ENCODE data around the gene MIB2.
A peak's percentile ranks its signal among the peaks of the same experiment; 100 is the strongest.
"Not testable (repeated sequence)": the region's sequence is repeated elsewhere in the genome, so short reads cannot be mapped to it uniquely, and the experiment has no call there.

MIB2 gene

DNA sequence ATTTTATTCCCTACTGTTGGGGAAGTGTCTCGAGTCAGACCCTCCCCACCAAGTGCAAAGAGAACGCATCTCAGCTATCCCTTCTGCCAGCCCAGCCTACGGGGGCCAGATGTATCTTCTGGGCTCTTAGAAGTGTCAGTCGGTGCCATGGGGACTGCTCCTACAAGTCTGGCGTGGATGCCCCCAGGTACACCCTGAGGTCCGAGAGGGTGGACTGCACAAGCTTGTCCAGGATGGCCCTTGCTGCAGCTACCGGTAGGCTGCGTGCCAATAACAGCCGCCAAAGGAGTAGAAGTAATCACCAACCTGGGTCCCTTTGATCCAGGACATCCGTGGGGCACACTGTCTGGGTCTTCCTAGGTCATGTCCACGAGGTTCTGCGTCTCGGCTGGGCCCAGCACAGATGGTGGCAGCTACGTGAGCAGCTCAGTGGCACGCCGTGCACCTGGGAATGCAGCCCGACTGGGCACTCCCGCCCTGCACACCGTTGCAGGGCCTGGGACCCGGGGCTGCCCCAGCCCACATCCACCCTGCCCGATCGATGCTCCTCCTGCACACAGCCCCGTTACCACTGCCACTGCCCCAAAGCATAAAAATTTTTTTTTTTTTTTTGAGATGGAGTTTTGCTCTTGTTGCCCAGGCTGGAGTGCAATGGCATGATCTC, 31.8 kb upstream of the MIB2 start:
- H3K27me3 ChIP-seq (ENCODE audit: low read depth, low read length) = no peaks in the 10 kb centered on the region
- H3K4me1 ChIP-seq (ENCODE audit: control insufficient read depth in 1 of 2, insufficient read depth in 2 of 2, low read length in 2 of 2) = no peaks in the 10 kb centered on the region
- H3K4me3 ChIP-seq (ENCODE audit: low read depth in 1 of 2, low read length in 2 of 2) = no peak overlapping the region

DNA sequence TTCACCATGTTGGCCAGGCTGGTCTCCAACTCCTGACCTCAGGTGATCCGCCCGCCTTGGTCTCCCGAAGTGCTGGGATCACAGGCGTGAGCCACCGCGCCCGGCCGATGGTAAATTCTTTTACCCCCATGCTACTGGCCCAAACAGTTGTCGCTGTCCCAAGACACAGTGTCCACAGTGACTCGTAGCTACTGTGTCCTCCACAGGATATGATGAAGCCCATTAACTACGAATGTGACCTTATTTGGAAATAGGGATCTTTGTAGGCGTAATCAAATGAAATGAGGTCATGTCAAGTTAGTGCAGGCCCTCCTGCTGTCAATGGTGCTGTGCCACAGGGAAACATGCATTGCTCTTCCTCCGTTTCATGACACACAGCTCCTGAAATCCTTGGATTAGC, 23.8 kb upstream of the MIB2 start:
- H3K36me3 ChIP-seq (ENCODE audit: control insufficient read depth in 1 of 2, insufficient read depth in 2 of 2, low read length in 2 of 2) = no peaks in the 10 kb centered on the region
- H3K4me1 ChIP-seq (ENCODE audit: control insufficient read depth in 1 of 2, insufficient read depth in 2 of 2, low read length in 2 of 2) = no peaks in the 10 kb centered on the region
- peaks cover 4% of the 10 kb centered on the region for H3K27me3 ChIP-seq (ENCODE audit: low read depth, low read length)
- no peaks in the 10 kb centered on the region for H3K9me3 ChIP-seq (ENCODE audit: control insufficient read depth in 1 of 2, low read length in 2 of 2)
- H3K27ac ChIP-seq (ENCODE audit: low read length) = no peak overlapping the region
- no peak overlapping the region for H3K4me3 ChIP-seq (ENCODE audit: low read depth in 1 of 2, low read length in 2 of 2)

More for the DNA sequence above, 31.8 kb upstream of the MIB2 start:
- no peak overlapping the region for H3K27ac ChIP-seq (ENCODE audit: low read length)
- H3K9me3 ChIP-seq (ENCODE audit: control insufficient read depth in 1 of 2, low read length in 2 of 2) = no peaks in the 10 kb centered on the region
- H3K36me3 ChIP-seq (ENCODE audit: control insufficient read depth in 1 of 2, insufficient read depth in 2 of 2, low read length in 2 of 2) = no peaks in the 10 kb centered on the region

DNA sequence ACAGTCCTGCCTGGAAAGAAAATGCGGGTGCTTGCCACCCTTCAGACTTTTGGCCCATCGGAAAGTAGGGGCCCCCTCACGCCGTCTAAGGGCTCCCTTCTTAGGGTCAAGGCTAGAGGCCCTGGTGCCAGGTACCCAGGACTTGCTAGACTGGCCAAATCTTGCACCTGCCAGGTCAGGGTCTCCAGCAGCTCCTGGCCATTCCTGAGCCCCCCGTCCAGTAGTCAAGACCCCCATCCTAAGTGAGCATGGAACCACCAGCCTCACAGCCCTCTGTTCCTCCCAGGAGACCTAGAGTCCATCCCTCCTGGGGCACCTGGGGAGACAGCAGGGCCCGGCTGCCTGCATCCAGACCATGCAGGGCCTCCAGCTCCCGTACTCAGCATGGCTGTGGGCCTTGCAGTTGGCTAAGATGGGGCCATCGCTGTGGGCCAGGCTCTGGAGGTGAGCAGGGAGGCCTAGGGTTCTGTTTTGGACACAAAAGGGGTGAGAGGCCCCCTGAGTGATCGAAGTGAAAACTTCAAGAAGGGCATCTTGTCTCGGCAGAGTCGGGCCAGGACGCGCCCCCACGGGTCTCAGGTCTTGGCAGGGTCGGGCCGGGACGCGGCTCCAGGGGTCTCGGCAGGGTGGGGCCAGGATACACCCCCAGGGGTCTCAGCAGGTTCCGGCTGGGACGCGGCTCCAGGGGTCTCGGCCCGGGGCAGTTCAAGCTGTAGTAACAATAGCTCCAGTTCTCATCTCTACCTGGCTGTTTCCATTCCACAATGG, 21.3 kb upstream of the MIB2 start:
- H3K27me3 ChIP-seq (ENCODE audit: low read depth, low read length) = peaks cover 16% of the 10 kb centered on the region
- no peak overlapping the region for H3K27ac ChIP-seq (ENCODE audit: low read length)
- no peak overlapping the region for H3K4me3 ChIP-seq (ENCODE audit: low read depth in 1 of 2, low read length in 2 of 2)
- H3K4me1 ChIP-seq (ENCODE audit: control insufficient read depth in 1 of 2, insufficient read depth in 2 of 2, low read length in 2 of 2) = peaks cover 0 to 8% of the 10 kb centered on the region in 2 donors
- no peaks in the 10 kb centered on the region for H3K36me3 ChIP-seq (ENCODE audit: control insufficient read depth in 1 of 2, insufficient read depth in 2 of 2, low read length in 2 of 2)
- no peaks in the 10 kb centered on the region for H3K9me3 ChIP-seq (ENCODE audit: control insufficient read depth in 1 of 2, low read length in 2 of 2)

DNA sequence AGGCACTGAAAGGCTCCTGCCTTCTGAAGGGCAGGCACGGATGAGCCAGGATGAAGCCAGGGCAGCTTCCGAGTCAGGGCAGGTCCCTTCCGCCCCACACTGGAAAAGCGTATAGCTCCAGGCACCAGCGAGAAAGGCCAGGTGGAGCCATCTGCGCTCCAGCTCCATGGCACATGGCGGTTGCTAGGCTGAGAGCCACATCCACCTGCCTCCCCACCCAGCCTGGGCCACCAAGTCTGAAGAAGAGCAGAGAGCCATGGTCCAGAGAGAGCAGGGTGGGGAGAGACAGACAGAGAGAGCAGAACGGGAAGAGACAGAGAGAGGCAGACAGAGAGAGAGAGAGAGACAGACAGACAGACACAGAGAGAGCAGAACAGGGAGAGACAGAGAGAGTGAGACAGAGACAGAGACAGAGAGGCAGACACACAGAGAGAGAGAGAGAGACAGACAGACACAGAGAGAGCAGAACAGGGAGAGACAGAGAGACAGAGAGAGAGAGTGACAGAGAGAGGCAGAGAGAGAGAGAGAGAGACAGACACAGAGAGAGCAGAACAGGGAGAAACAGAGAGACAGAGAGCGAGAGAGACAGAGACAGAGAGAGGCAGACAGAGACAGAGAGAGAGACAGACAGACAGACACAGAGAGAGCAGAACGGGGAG, 20.6 kb upstream of the MIB2 start:
- peaks cover 0 to 14% of the 10 kb centered on the region in 2 donors for H3K4me1 ChIP-seq (ENCODE audit: control insufficient read depth in 1 of 2, insufficient read depth in 2 of 2, low read length in 2 of 2)
- H3K36me3 ChIP-seq (ENCODE audit: control insufficient read depth in 1 of 2, insufficient read depth in 2 of 2, low read length in 2 of 2) = no peaks in the 10 kb centered on the region
- H3K27me3 ChIP-seq (ENCODE audit: low read depth, low read length) = peaks cover 17% of the 10 kb centered on the region
- H3K9me3 ChIP-seq (ENCODE audit: control insufficient read depth in 1 of 2, low read length in 2 of 2) = no peaks in the 10 kb centered on the region
- H3K4me3 ChIP-seq (ENCODE audit: low read depth in 1 of 2, low read length in 2 of 2) = no peak overlapping the region
- no peak overlapping the region for H3K27ac ChIP-seq (ENCODE audit: low read length)

DNA sequence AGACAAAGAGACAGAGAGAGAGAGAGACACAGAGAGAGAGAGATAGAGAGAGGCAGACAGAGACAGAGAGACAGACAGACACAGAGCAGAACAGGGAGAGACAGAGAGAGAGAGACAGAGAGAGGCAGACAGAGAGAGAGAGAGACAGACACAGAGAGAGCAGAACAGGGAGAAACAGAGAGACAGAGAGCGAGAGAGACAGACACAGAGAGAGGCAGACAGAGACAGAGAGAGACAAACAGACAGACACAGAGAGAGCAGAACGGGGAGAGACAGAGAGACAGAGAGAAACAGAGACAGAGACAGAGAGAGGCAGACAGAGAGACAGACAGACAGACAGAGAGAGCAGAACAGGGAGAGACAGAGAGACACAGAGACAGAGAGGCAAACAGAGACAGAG, 20.0 kb upstream of the MIB2 start:
- Histone ChIP-seq H3K4me1 (ENCODE audit: control insufficient read depth in 1 of 2, insufficient read depth in 2 of 2, low read length in 2 of 2) (peaks cover 0 to 15% of the 10 kb centered on the region in 2 donors), H3K27me3 (ENCODE audit: low read depth, low read length) (peaks cover 17% of the 10 kb centered on the region)
- H3K9me3 ChIP-seq (ENCODE audit: control insufficient read depth in 1 of 2, low read length in 2 of 2); H3K4me3 ChIP-seq (ENCODE audit: low read depth in 1 of 2, low read length in 2 of 2); H3K36me3 ChIP-seq (ENCODE audit: control insufficient read depth in 1 of 2, insufficient read depth in 2 of 2, low read length in 2 of 2); H3K27ac ChIP-seq (ENCODE audit: low read length): not testable (repeated sequence)

DNA sequence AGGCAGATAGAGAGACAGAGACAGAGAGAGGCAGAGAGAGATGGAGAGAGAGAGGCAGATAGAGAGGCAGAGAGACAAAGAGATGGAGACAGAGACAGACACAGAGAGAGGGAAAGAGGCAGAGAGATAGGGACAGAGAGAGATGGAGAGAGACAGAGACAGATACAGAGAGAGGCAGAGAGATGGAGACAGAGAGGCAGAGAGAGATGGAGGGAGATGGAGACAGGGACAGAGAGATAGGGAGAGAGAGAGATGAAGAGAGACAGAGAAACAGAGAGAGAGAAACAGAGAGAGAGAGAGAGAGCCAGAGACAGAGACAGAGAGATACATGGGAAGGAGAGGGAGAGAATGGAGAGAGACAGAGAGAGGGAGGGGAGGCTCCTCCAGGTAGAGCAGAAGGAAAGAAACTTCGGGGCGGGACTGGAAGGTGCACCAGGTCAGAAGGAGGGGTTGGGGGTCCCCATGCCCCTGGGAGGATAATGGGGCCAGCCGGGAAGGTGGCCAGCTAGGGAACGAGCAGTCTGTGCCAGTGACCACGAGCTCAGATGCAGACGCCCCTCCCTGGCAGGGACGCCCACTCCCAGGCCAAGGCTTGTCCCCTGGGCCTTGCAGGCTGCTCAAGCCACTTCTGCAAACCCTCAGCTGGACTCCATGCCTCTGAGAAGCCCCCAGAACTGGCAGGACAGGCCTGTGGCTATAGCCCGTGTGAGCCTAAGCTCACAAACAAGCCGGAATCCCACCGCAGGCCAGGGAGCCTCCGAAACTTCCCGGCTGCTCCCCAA, 18.6 kb upstream of the MIB2 start:
- no peaks in the 10 kb centered on the region for H3K9me3 ChIP-seq (ENCODE audit: control insufficient read depth in 1 of 2, low read length in 2 of 2)

DNA sequence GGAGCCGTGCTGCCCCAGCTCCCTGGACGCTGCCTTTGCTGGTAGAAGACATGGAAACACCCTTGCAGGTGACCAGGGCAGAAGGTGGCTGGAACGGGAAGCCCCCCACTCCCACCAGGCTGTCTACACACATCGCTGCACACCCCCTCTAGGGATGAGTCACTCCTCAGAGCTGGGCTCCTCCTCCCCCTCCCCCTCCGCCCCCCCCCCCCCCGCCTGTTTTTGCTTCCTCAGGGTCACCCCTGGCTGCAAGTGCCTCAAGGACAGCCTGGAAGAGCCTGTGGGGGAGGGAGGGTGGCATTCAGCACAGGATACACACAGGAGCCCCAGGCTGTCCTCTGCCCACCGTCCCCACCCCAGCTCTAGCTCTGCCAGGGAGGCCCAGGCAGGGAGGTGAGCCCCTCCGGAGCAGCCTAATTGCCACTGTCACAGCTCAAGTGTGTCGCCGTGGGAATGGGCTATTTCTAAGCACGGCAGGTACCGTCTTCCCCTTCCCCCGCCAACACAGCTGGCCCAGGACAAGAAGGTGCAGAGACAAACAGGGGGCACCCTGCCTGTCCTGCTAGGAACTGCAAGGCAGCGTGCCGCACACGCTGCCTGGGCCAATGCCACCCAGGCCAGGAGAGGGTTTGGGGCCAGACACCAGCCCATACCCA, 17.9 kb upstream of the MIB2 start:
- Histone ChIP-seq H3K4me1 (ENCODE audit: control insufficient read depth in 1 of 2, insufficient read depth in 2 of 2, low read length in 2 of 2) (peaks cover 0 to 20% of the 10 kb centered on the region in 2 donors), H3K27me3 (ENCODE audit: low read depth, low read length) (peaks cover 21% of the 10 kb centered on the region), H3K36me3 (ENCODE audit: control insufficient read depth in 1 of 2, insufficient read depth in 2 of 2, low read length in 2 of 2) (no peaks in the 10 kb centered on the region), H3K27ac (ENCODE audit: low read length) (no peak overlapping the region), H3K4me3 (ENCODE audit: low read depth in 1 of 2, low read length in 2 of 2) (no peak overlapping the region), H3K9me3 (ENCODE audit: control insufficient read depth in 1 of 2, low read length in 2 of 2) (no peaks in the 10 kb centered on the region)

More for the DNA sequence above, 18.6 kb upstream of the MIB2 start:
- H3K4me3 ChIP-seq (ENCODE audit: low read depth in 1 of 2, low read length in 2 of 2) = no peak overlapping the region
- no peaks in the 10 kb centered on the region for H3K36me3 ChIP-seq (ENCODE audit: control insufficient read depth in 1 of 2, insufficient read depth in 2 of 2, low read length in 2 of 2)
- H3K4me1 ChIP-seq (ENCODE audit: control insufficient read depth in 1 of 2, insufficient read depth in 2 of 2, low read length in 2 of 2) = peaks cover 0 to 20% of the 10 kb centered on the region in 2 donors
- H3K27me3 ChIP-seq (ENCODE audit: low read depth, low read length) = peaks cover 21% of the 10 kb centered on the region
- no peak overlapping the region for H3K27ac ChIP-seq (ENCODE audit: low read length)

DNA sequence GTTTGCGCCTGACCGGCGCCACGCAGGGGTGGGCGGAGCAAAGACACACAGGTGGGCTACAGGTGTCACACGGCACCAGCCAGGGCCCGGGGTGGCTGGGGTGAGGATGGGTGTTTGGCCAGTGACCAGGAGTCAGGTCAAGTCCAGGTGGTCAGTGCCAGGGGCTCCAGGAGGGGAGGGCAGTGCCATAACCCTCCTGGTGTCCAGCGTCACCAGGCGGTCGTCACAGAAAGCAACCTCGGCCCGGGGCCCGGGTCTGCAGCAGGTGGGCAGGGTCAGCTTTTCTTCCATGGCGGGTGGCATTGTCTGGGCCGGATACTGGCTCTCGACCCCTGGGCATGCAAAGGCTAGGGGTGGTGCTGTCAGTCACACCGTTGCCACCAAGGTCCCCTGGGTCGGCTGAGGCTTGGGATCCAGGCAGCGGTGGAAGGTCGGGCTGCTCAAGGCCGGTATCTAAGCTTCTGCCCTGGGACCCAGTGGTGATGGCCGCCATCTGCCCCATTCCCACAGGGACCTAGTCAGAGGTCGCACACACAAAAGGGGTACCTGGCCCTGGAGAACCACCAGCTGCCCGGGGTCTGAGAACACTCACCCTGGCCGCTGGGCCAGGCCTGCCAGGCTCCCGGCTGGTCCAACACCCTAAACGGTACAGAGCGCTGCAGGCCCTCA, 17.1 kb upstream of the MIB2 start:
- Histone ChIP-seq H3K4me1 (ENCODE audit: control insufficient read depth in 1 of 2, insufficient read depth in 2 of 2, low read length in 2 of 2) (peaks cover 0 to 20% of the 10 kb centered on the region in 2 donors), H3K9me3 (ENCODE audit: control insufficient read depth in 1 of 2, low read length in 2 of 2) (no peaks in the 10 kb centered on the region), H3K27ac (ENCODE audit: low read length) (no peak overlapping the region), H3K4me3 (ENCODE audit: low read depth in 1 of 2, low read length in 2 of 2) (no peak overlapping the region), H3K36me3 (ENCODE audit: control insufficient read depth in 1 of 2, insufficient read depth in 2 of 2, low read length in 2 of 2) (no peaks in the 10 kb centered on the region), H3K27me3 (ENCODE audit: low read depth, low read length) (peaks cover 21% of the 10 kb centered on the region)

DNA sequence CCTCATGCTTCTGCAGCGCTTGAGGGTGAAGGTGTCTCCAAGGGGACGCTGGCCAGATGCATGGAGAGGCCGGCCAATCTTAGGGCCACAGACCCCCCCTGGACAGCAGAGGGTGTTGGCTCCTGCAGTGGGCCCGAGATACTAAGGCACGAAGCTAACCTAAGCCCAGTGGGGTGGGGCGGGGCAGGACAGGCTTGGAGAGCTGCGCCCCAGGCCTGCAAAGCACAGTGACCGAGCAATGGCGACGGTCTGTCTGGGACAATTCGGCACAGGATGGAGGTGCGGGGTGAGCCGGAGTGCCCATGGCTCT, 16.6 kb upstream of the MIB2 start:
- H3K9me3 ChIP-seq (ENCODE audit: control insufficient read depth in 1 of 2, low read length in 2 of 2) = no peaks in the 10 kb centered on the region
- H3K27ac ChIP-seq (ENCODE audit: low read length) = no peak overlapping the region
- no peaks in the 10 kb centered on the region for H3K36me3 ChIP-seq (ENCODE audit: control insufficient read depth in 1 of 2, insufficient read depth in 2 of 2, low read length in 2 of 2)
- peaks cover 21% of the 10 kb centered on the region for H3K27me3 ChIP-seq (ENCODE audit: low read depth, low read length)
- H3K4me1 ChIP-seq (ENCODE audit: control insufficient read depth in 1 of 2, insufficient read depth in 2 of 2, low read length in 2 of 2) = peaks cover 0 to 20% of the 10 kb centered on the region in 2 donors
- H3K4me3 ChIP-seq (ENCODE audit: low read depth in 1 of 2, low read length in 2 of 2) = no peak overlapping the region

DNA sequence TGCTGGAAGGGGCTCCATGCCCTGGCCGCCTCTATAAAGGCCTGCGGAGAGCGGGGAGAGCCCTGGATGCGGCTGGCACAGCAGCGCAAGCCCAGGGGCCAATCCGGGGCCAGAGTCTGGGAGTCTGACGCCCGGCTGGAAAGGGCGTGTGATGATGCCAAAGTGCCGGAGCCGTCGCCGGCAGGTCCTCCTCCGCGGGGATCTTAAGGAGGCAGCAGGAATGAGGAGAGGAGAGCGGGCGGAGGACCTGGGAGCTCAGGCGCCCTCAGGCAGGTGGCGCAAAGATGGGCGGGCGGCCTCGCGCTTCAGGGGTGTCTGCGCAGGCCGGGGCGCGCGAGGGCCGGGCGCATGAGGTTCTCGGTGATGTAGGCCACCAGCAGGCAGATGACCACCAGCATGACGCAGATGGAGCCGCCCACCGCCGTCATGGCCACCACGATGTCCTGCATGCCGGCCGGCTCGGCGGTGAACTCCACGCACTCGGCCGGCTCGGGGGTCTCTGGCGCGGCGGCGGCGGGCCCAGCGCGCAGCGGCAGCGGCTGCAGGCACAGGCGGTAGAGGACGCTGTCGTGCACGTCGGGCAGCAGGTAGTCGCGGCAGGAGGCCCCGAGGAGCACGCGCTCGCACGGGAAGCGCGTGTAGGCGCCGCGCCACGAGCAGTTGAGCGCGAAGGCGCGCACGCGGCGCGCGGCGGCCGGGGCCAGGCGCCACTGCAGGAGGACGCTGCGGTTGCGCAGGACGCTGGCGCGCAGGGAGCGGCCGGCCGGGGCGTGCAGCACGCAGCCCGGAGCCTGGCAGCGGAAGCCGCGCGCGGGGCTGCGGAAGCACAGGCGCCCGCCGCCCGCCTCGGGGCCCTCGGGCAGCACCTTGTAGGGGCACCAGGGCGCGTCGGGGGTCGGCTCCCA, 16.0 kb upstream of the MIB2 start:
- no peak overlapping the region for H3K27ac ChIP-seq (ENCODE audit: low read length)
- H3K36me3 ChIP-seq (ENCODE audit: control insufficient read depth in 1 of 2, insufficient read depth in 2 of 2, low read length in 2 of 2) = no peaks in the 10 kb centered on the region
- H3K4me1 ChIP-seq (ENCODE audit: control insufficient read depth in 1 of 2, insufficient read depth in 2 of 2, low read length in 2 of 2) = peaks cover 0 to 20% of the 10 kb centered on the region in 2 donors
- H3K27me3 ChIP-seq (ENCODE audit: low read depth, low read length) = peaks cover 21% of the 10 kb centered on the region
- peak overlapping the region in 1 of 2 donors; percentile 27 for H3K4me3 ChIP-seq (ENCODE audit: low read depth in 1 of 2, low read length in 2 of 2)
- H3K9me3 ChIP-seq (ENCODE audit: control insufficient read depth in 1 of 2, low read length in 2 of 2) = no peaks in the 10 kb centered on the region

Measured in muscle layer of duodenum (tissue), 2 donors.